ENCODE measurements around the gene DLGAP1.

The DLGAP1 gene

DNA sequence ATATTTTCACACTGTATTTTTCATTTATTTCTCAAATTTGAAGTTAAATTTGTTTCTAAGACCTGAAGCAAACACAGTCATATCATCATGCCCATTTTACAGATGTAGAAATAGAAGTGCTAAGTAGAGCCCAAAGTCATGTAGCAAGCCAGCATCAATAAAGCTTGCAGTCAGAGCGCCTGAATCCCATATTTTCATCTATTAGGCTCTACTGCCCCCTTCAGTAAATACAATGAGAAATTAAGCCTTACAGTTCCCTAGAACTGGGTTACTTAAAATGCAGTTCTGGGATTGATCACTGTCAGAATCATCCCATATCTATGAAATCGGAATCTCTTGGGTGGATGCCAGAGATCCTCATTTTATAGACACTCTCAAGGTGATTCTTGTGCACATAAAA, 585.3 kb downstream of the DLGAP1 start:
- H3K27ac ChIP-seq (ENCODE audit: extremely low read depth, low read depth, low read length), result no peak overlapping the region
- no peak for TF ChIP-seq ZNF112 (tag by site-specific recombination; IDR thresholded peaks at IDR 0.05)
- TF ChIP-seq, protein P1, sequence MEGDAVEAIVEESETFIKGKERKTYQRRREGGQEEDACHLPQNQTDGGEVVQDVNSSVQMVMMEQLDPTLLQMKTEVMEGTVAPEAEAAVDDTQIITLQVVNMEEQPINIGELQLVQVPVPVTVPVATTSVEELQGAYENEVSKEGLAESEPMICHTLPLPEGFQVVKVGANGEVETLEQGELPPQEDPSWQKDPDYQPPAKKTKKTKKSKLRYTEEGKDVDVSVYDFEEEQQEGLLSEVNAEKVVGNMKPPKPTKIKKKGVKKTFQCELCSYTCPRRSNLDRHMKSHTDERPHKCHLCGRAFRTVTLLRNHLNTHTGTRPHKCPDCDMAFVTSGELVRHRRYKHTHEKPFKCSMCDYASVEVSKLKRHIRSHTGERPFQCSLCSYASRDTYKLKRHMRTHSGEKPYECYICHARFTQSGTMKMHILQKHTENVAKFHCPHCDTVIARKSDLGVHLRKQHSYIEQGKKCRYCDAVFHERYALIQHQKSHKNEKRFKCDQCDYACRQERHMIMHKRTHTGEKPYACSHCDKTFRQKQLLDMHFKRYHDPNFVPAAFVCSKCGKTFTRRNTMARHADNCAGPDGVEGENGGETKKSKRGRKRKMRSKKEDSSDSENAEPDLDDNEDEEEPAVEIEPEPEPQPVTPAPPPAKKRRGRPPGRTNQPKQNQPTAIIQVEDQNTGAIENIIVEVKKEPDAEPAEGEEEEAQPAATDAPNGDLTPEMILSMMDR (tag by site-specific recombination; IDR thresholded peaks at IDR 0.05), result 0 out of 2 replicates have a peak, but pooled peaks have one; percentile 19
- no peak for TF ChIP-seq ZNF600 (tag by site-specific recombination; IDR thresholded peaks at IDR 0.05)
- TF ChIP-seq, protein P2, sequence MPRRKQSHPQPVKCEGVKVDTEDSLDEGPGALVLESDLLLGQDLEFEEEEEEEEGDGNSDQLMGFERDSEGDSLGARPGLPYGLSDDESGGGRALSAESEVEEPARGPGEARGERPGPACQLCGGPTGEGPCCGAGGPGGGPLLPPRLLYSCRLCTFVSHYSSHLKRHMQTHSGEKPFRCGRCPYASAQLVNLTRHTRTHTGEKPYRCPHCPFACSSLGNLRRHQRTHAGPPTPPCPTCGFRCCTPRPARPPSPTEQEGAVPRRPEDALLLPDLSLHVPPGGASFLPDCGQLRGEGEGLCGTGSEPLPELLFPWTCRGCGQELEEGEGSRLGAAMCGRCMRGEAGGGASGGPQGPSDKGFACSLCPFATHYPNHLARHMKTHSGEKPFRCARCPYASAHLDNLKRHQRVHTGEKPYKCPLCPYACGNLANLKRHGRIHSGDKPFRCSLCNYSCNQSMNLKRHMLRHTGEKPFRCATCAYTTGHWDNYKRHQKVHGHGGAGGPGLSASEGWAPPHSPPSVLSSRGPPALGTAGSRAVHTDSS (tag by site-specific recombination; IDR thresholded peaks at IDR 0.05), result no peak
- TF ChIP-seq, protein P3, sequence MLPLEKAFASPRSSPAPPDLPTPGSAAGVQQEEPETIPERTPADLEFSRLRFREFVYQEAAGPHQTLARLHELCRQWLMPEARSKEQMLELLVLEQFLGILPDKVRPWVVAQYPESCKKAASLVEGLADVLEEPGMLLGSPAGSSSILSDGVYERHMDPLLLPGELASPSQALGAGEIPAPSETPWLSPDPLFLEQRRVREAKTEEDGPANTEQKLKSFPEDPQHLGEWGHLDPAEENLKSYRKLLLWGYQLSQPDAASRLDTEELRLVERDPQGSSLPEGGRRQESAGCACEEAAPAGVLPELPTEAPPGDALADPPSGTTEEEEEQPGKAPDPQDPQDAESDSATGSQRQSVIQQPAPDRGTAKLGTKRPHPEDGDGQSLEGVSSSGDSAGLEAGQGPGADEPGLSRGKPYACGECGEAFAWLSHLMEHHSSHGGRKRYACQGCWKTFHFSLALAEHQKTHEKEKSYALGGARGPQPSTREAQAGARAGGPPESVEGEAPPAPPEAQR (tag by site-specific recombination; IDR thresholded peaks at IDR 0.05), result no peak
- no peak for TF ChIP-seq ZNF558 (tag by site-specific recombination; IDR thresholded peaks at IDR 0.05)
- TF ChIP-seq PRDM1 (tag by site-specific recombination; IDR thresholded peaks at IDR 0.05), result no peak
- TF ChIP-seq, protein P4, sequence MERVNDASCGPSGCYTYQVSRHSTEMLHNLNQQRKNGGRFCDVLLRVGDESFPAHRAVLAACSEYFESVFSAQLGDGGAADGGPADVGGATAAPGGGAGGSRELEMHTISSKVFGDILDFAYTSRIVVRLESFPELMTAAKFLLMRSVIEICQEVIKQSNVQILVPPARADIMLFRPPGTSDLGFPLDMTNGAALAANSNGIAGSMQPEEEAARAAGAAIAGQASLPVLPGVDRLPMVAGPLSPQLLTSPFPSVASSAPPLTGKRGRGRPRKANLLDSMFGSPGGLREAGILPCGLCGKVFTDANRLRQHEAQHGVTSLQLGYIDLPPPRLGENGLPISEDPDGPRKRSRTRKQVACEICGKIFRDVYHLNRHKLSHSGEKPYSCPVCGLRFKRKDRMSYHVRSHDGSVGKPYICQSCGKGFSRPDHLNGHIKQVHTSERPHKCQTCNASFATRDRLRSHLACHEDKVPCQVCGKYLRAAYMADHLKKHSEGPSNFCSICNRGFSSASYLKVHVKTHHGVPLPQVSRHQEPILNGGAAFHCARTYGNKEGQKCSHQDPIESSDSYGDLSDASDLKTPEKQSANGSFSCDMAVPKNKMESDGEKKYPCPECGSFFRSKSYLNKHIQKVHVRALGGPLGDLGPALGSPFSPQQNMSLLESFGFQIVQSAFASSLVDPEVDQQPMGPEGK (tag by site-specific recombination; IDR thresholded peaks at IDR 0.05), result no peak
- TF ChIP-seq ZNF292 (tag by site-specific recombination; IDR thresholded peaks at IDR 0.05; ENCODE audit: borderline replicate concordance, low read depth), result no peak
- TF ChIP-seq, protein P5, sequence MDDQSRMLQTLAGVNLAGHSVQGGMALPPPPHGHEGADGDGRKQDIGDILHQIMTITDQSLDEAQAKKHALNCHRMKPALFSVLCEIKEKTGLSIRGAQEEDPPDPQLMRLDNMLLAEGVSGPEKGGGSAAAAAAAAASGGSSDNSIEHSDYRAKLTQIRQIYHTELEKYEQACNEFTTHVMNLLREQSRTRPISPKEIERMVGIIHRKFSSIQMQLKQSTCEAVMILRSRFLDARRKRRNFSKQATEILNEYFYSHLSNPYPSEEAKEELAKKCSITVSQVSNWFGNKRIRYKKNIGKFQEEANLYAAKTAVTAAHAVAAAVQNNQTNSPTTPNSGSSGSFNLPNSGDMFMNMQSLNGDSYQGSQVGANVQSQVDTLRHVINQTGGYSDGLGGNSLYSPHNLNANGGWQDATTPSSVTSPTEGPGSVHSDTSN (CRISPR knock-in tag; IDR thresholded peaks at IDR 0.05), result no peak
- no peak for TF ChIP-seq ZFP37 (tag by site-specific recombination; IDR thresholded peaks at IDR 0.05)
- 0 out of 2 replicates have a peak, but pooled peaks have one; percentile 20 for TF ChIP-seq ZNF660 (tag by site-specific recombination; IDR thresholded peaks at IDR 0.05)
- TF ChIP-seq ZXDB (tag by site-specific recombination; IDR thresholded peaks at IDR 0.05), result no peak
- TF ChIP-seq, protein P6, sequence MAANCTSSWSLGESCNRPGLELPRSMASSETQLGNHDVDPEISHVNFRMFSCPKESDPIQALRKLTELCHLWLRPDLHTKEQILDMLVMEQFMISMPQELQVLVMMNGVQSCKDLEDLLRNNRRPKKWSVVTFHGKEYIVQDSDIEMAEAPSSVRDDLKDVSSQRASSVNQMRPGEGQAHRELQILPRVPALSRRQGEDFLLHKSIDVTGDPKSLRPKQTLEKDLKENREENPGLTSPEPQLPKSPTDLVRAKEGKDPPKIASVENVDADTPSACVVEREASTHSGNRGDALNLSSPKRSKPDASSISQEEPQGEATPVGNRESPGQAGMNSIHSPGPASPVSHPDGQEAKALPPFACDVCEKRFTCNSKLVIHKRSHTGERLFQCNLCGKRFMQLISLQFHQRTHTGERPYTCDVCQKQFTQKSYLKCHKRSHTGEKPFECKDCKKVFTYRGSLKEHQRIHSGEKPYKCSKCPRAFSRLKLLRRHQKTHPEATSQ (tag by site-specific recombination; IDR thresholded peaks at IDR 0.05), result no peak
- TF ChIP-seq ZNF654 (tag by site-specific recombination; IDR thresholded peaks at IDR 0.05; ENCODE audit: low read depth), result peak; percentile 51
- no peak for TF ChIP-seq ZNF664 (tag by site-specific recombination; IDR thresholded peaks at IDR 0.05)
- TF ChIP-seq GFI1B (tag by site-specific recombination; IDR thresholded peaks at IDR 0.05), result no peak
- CTCF ChIA-PET, result interaction anchor here (0.6 to 5.9 kb wide), 61 partner anchors 8 to 598 kb away, joined by 3 to 107 read pairs (median 4); no protein-coding TSS in a partner anchor
- POLR2A ChIA-PET, result interaction anchor here (1.7 kb wide), 1 partner anchor 99 kb away, joined by 11 read pairs; no protein-coding TSS in a partner anchor
- peaks cover 6% of the 10 kb centered on the region for H3K4me1 ChIP-seq (ENCODE audit: control insufficient read depth, insufficient read depth, low read length)
- no peak overlapping the region for H3K4me3 ChIP-seq (ENCODE audit: low read depth, low read length)
- H3K9me3 ChIP-seq (ENCODE audit: control insufficient read depth, insufficient read depth, low read depth, low read length), result no peaks in the 10 kb centered on the region
- H3K36me3 ChIP-seq (ENCODE audit: control insufficient read depth in 2 of 2, insufficient read depth in 1 of 2, low read length in 2 of 2), result no peaks in the 10 kb centered on the region
